GM23338 (cell line): ENCODE results near the gene SVBP. TPM values are rescaled to one million over a fixed set of nuclear protein-coding genes. Genes with fewer than 3 reads are reported as not detected.

Experiments used
- ATAC-seq: fragments of 200-7000 bp; cut with Tn5 transposase; 3 replicates; pipeline ENCODE4 v1.9.1; 2020
- DNase-seq: peaks from one replicate; pipeline ENCODE4 v3.0.0-alpha.2; 2015; ENCODE audit warnings: low spot score
- H2AFZ ChIP-seq: fragments of 200-600 bp; sonication (generic); 2 replicates; pipeline ENCODE4 v1.8.0; 2016; ENCODE audit warnings: antibody characterized with exemption, mild to moderate bottlenecking, moderate library complexity
- H3F3A ChIP-seq: fragments of 200-600 bp; sonication (generic); replicated peaks from 2 replicates; pipeline ENCODE4 v1.8.0; 2017; ENCODE audit warnings: antibody characterized with exemption, mixed run types, low read depth
- H3K27ac ChIP-seq: fragments of 200-600 bp; sonication (generic); 2 replicates; pipeline ENCODE4 v1.6.1; 2016; ENCODE audit warnings: low read depth
- H3K27me3 ChIP-seq: fragments of 200-600 bp; sonication (generic); 2 replicates; pipeline ENCODE4 v1.8.0; 2016; ENCODE audit warnings: mild to moderate bottlenecking, mixed run types, moderate library complexity; ENCODE audit not compliant: insufficient read depth
- H3K36me3 ChIP-seq: fragments of 200-600 bp; sonication (generic); 2 replicates; pipeline ENCODE4 v1.8.0; 2016; ENCODE audit warnings: mild to moderate bottlenecking; ENCODE audit not compliant: insufficient read depth
- H3K4me1 ChIP-seq: fragments of 200-600 bp; sonication (generic); 2 replicates; pipeline ENCODE4 v1.8.0; 2016; ENCODE audit warnings: mild to moderate bottlenecking, moderate library complexity; ENCODE audit not compliant: insufficient read depth
- H3K4me2 ChIP-seq: fragments of 200-600 bp; sonication (generic); 2 replicates; pipeline ENCODE4 v1.7.1; 2017; ENCODE audit warnings: mixed run types
- H3K4me3 ChIP-seq: fragments of 200-600 bp; sonication (generic); 2 replicates; pipeline ENCODE4 v1.6.1; 2016; ENCODE audit warnings: mixed run types
- H3K79me2 ChIP-seq: fragments of 200-600 bp; sonication (generic); replicated peaks from 2 replicates; pipeline ENCODE4 v1.8.0; 2017; ENCODE audit warnings: mild to moderate bottlenecking; ENCODE audit not compliant: insufficient read depth
- H3K9me2 ChIP-seq: fragments of 200-600 bp; sonication (generic); 2 replicates; pipeline ENCODE4 v1.8.0; 2017; ENCODE audit not compliant: insufficient read depth
- H4K20me1 ChIP-seq: fragments of 200-600 bp; sonication (generic); replicated peaks from 2 replicates; pipeline ENCODE4 v1.8.0; 2017; ENCODE audit warnings: mild to moderate bottlenecking; ENCODE audit not compliant: insufficient read depth
- H3K27ac Mint-ChIP-seq: 2 replicates; pipeline ENCODE4 v1.8.0; 2020; ENCODE audit warnings: inconsistent platforms, mild to moderate bottlenecking, moderate library complexity, mixed read lengths
- H3K27me3 Mint-ChIP-seq: 3 replicates; pipeline ENCODE4 v1.8.0; 2022; ENCODE audit warnings: low read depth, mild to moderate bottlenecking, moderate library complexity, mixed read lengths, inconsistent platforms; ENCODE audit not compliant: insufficient read depth, poor library complexity
- H3K36me3 Mint-ChIP-seq: 3 replicates; pipeline ENCODE4 v1.8.0; 2021; ENCODE audit warnings: low read depth, mild to moderate bottlenecking, inconsistent platforms, moderate library complexity, mixed read lengths
- H3K4me1 Mint-ChIP-seq: 3 replicates; pipeline ENCODE4 v1.8.0; 2020; ENCODE audit warnings: mild to moderate bottlenecking, inconsistent platforms, mixed read lengths
- H3K4me3 Mint-ChIP-seq: 3 replicates; pipeline ENCODE4 v1.8.0; 2021; ENCODE audit warnings: moderate library complexity, mild to moderate bottlenecking, inconsistent platforms, mixed read lengths
- H3K9me3 Mint-ChIP-seq: 3 replicates; pipeline ENCODE4 v1.8.0; 2020; ENCODE audit warnings: moderate library complexity, mild to moderate bottlenecking, inconsistent platforms, mixed read lengths
- CREB1 ChIP-seq: fragments of 250-450 bp; sonication (Bioruptor Pico); IDR thresholded peaks from 2 replicates; pipeline ENCODE4 v1.5.0; 2020; ENCODE audit warnings: low read depth, mild to moderate bottlenecking, moderate library complexity
- CTCF ChIP-seq, 2 experiments: fragments of 200-600 bp in 1 of 2; sonication (generic) in 1 of 2; conservative IDR thresholded peaks; 2 replicates each; pipeline versions ENCODE4 v1.5.1 to v1.6.1; 2016 to 2017; ENCODE audit warnings: antibody characterized with exemption in 2 of 2, low read depth in 2 of 2, mild to moderate bottlenecking in 2 of 2, moderate library complexity in 1 of 2
- ETS1 ChIP-seq: IDR thresholded peaks from 2 replicates; pipeline ENCODE4 v1.6.1; 2016; ENCODE audit warnings: antibody characterized with exemption
- EZH2 ChIP-seq: fragments of 200-600 bp; sonication (generic); IDR thresholded peaks from one replicate; pipeline ENCODE4 v1.8.0; 2017; ENCODE audit warnings: antibody characterized with exemption, mild to moderate bottlenecking, low read depth; ENCODE audit not compliant: unreplicated experiment
- EZH2phosphoT487 ChIP-seq: fragments of 200-600 bp; sonication (generic); IDR thresholded peaks from one replicate; pipeline ENCODE4 v1.8.1; 2018; ENCODE audit warnings: antibody characterized with exemption; ENCODE audit not compliant: unreplicated experiment
- JUNB ChIP-seq: IDR thresholded peaks from one replicate; pipeline ENCODE4 v1.6.1; 2016; ENCODE audit warnings: antibody characterized with exemption; ENCODE audit not compliant: unreplicated experiment
- NANOG ChIP-seq: IDR thresholded peaks from 2 replicates; pipeline ENCODE4 v1.6.1; 2016; ENCODE audit warnings: antibody characterized with exemption, borderline replicate concordance
- POLR2AphosphoS5 ChIP-seq: IDR thresholded peaks from 2 replicates; pipeline ENCODE4 v1.6.1; 2016; ENCODE audit warnings: antibody characterized with exemption, low read depth
- REST ChIP-seq: IDR thresholded peaks from one replicate; pipeline ENCODE4 v1.6.1; 2018; ENCODE audit warnings: antibody characterized with exemption; ENCODE audit not compliant: unreplicated experiment
- STAT1 ChIP-seq: IDR thresholded peaks from one replicate; pipeline ENCODE4 v1.6.1; 2016; ENCODE audit warnings: antibody characterized with exemption; ENCODE audit not compliant: unreplicated experiment
- ZNF114 ChIP-seq: fragments of 250-450 bp; sonication (Bioruptor Pico); IDR thresholded peaks from 2 replicates; pipeline ENCODE4 v1.5.0; 2020; ENCODE audit warnings: mild to moderate bottlenecking, moderate library complexity
- ZNF331 ChIP-seq: fragments of 250-450 bp; sonication (Bioruptor Pico); IDR thresholded peaks from 2 replicates; pipeline ENCODE4 v1.5.0; 2020; ENCODE audit warnings: low read depth, mild to moderate bottlenecking, moderate library complexity
- ZNF462 ChIP-seq: fragments of 250-450 bp; sonication (Bioruptor Pico); IDR thresholded peaks from 2 replicates; pipeline ENCODE4 v1.5.0; 2020; ENCODE audit warnings: mild to moderate bottlenecking, moderate library complexity
- polyA plus RNA-seq: library from polyadenylated mRNA; unstranded; fragments of >200 nt; fragmentation: Nextera tagmentation; extraction: Ambion mirVana; gene quantifications from 2 replicates; pipeline ENCODE4 v1.2.1, GENCODE V29; 2016
- total RNA-seq: library from RNA; depleted of rRNA; stranded (reverse); fragments of >200 nt; shearing (Covaris generic); gene quantifications from 2 replicates; pipeline ENCODE4 v1.2.3, GENCODE V29; 2014

Gene SVBP
- total and polyA plus RNA-seq, 2 experiments from 2014 or later = 22.1 to 82.1 TPM

- H3K4me3 ChIP-seq = no peak overlapping the region
- peak overlapping the region; percentile 64; the same call in 1 of the 2 replicates for H3K27ac Mint-ChIP-seq
- TF ChIP-seq ETS1 (no peak), ZNF331 (no peak), EZH2phosphoT487 (no peak), ZNF462 (CRISPR knock-in tag) (no peak), NANOG (no peak), CREB1 (CRISPR knock-in tag) (no peak), CTCF (conservative IDR thresholded peaks at IDR 0.05; ENCODE audit: low read depth in 2 of 2) (no peak), ZNF114 (CRISPR knock-in tag) (no peak), EZH2 (no peak), POLR2AphosphoS5 (no peak), STAT1 (no peak), REST (no peak), JUNB (no peak)
- H2AFZ ChIP-seq = no peak overlapping the region
- peaks cover 48% of the 10 kb centered on the region for H3K79me2 ChIP-seq
- peaks cover 16% of the 10 kb centered on the region for H3K4me1 ChIP-seq
- peaks cover 18% of the 10 kb centered on the region for H3K36me3 ChIP-seq
- peaks cover 6% of the 10 kb centered on the region for H3K27me3 Mint-ChIP-seq
- no peaks in the 10 kb centered on the region for H3K27me3 ChIP-seq
- H3K9me3 Mint-ChIP-seq = no peaks in the 10 kb centered on the region; the same call in 2 of the 3 replicates
- H4K20me1 ChIP-seq = peaks cover 8% of the 10 kb centered on the region; the same call in 1 of the 2 replicates
- H3K4me2 ChIP-seq = no peak overlapping the region
- peaks cover 51% of the 10 kb centered on the region for H3K36me3 Mint-ChIP-seq
- H3K4me1 Mint-ChIP-seq = peaks cover 9% of the 10 kb centered on the region; the same call in 2 of the 3 replicates
- H3F3A ChIP-seq = no peaks in the 10 kb centered on the region
- H3K9me2 ChIP-seq = no peaks in the 10 kb centered on the region
- no peak for ATAC-seq
- no peak overlapping the region for H3K27ac ChIP-seq
- no peak overlapping the region for H3K4me3 Mint-ChIP-seq
- no peak for DNase-seq
Observed at GRCh38 chr1:42773420-42773819, 43.8 kb downstream of the SVBP start.
